Measurements from ENCODE around the gene PFDN2.

The PFDN2 gene

DNA sequence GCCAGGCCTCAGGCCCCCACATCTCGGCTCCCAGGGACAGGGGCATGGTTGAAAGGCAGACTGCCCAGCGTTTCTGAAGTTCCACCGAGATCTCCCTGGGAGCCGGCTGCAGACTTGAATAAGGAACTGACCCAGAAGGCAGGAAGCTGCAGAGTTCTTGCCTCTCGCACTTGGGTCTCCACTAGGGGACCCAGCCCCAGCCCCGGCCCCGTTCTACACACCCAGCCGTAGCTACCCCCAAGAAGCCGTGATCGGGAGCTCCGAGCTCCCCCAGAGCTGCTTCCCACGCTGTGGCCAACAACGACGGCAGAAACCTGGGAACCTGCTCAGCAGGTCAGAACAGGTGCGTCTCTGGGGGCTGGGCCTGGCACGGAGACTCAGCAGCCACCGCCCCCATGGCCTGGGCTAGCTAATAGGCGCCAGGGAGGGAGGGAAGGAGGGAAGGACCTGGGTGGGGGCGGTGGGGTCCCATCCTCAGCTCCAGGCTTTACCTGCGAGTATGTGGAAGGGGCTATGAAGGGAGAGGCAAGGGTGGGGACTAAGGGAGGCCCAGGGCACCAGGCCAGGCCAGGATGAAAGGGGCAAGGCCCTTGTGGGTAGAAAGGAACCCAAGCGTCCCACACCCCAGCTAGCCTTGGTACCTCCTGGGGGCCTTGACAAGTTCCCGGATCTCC lies 28.4 kb downstream of the PFDN2 start, which contains the start of gene NECTIN4:
TSS of gene NECTIN4 (minus strand) at position 308 of the 674 bp plus-strand sequence. CDS start at position 46, 262 bp downstream.
- no peaks in the 10 kb centered on the region for H4K20me1 ChIP-seq (ENCODE audit: insufficient read depth, low read length)
- no peaks in the 10 kb centered on the region for H3K4me1 ChIP-seq (ENCODE audit: insufficient read depth, low read length, severe bottlenecking)
- no peaks in the 10 kb centered on the region; the same call in 1 of the 2 replicates for H3K27me3 ChIP-seq (ENCODE audit: insufficient read depth, low read length)
- H3F3A ChIP-seq (ENCODE audit: insufficient read depth, low read length) = no peaks in the 10 kb centered on the region
- no peaks in the 10 kb centered on the region for H3K9me2 ChIP-seq (ENCODE audit: low read depth, low read length)
- H3K36me3 ChIP-seq (ENCODE audit: insufficient read depth, low read length) = no peaks in the 10 kb centered on the region
- TF ChIP-seq EZH2 (IDR thresholded peaks at IDR 0.05; ENCODE audit: borderline replicate concordance, low read length) = no peak
- TF ChIP-seq, protein P1, sequence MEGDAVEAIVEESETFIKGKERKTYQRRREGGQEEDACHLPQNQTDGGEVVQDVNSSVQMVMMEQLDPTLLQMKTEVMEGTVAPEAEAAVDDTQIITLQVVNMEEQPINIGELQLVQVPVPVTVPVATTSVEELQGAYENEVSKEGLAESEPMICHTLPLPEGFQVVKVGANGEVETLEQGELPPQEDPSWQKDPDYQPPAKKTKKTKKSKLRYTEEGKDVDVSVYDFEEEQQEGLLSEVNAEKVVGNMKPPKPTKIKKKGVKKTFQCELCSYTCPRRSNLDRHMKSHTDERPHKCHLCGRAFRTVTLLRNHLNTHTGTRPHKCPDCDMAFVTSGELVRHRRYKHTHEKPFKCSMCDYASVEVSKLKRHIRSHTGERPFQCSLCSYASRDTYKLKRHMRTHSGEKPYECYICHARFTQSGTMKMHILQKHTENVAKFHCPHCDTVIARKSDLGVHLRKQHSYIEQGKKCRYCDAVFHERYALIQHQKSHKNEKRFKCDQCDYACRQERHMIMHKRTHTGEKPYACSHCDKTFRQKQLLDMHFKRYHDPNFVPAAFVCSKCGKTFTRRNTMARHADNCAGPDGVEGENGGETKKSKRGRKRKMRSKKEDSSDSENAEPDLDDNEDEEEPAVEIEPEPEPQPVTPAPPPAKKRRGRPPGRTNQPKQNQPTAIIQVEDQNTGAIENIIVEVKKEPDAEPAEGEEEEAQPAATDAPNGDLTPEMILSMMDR (IDR thresholded peaks at IDR 0.05; ENCODE audit: low read length) = peak; percentile 15; the same call in 1 of the 2 replicates
- H3K27ac ChIP-seq (ENCODE audit: low read depth, low read length, poor library complexity, severe bottlenecking) = no peak within 1 kb of the TSS
- no peak within 1 kb of the TSS for H3K4me2 ChIP-seq (ENCODE audit: low read length)
- H3K9me3 ChIP-seq (ENCODE audit: low read length) = no peaks in the 10 kb centered on the region
- no peak within 1 kb of the TSS for H3K4me3 ChIP-seq (ENCODE audit: low read depth, low read length, poor library complexity, severe bottlenecking)
- no peak within 1 kb of the TSS for H2AFZ ChIP-seq (ENCODE audit: low read length)
- H3K9ac ChIP-seq (ENCODE audit: low read length) = no peak within 1 kb of the TSS
- no peaks in the 10 kb centered on the region for H3K79me2 ChIP-seq (ENCODE audit: insufficient read depth, low read length)

DNA sequence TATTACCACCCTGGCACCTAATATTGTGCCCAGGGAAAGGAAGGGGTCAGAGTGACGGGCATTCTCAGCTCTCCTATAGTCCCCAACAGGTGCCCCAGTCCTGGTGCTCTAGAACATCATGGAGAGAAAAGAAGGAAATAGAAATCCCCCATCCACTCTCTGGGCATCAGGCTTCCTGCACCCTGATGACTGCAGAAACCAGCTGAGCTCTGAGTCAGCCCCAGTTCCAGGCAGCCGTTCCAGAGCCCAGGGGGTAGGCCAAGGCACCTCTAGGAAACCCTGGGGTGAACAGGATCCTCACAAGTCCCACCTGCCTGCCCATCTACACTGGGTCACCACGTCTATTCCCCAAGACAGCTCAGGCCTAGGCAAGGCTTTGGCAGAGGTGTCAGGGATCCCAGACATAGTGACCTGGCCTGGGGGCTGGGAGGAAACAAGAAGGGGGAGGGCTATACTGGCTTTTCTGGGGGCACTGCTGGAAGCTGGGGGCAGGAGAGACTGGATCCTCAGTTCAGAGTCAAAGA lies 29.2 kb downstream of the PFDN2 start:
- H4K20me1 ChIP-seq (ENCODE audit: insufficient read depth, low read length) = no peaks in the 10 kb centered on the region
- H3K9me3 ChIP-seq (ENCODE audit: low read length) = no peaks in the 10 kb centered on the region
- no peak for TF ChIP-seq EZH2 (IDR thresholded peaks at IDR 0.05; ENCODE audit: borderline replicate concordance, low read length)
- TF ChIP-seq, protein P1 (IDR thresholded peaks at IDR 0.05; ENCODE audit: low read length) = no peak
- no peak overlapping the region for H3K4me3 ChIP-seq (ENCODE audit: low read depth, low read length, poor library complexity, severe bottlenecking)
- H3K27ac ChIP-seq (ENCODE audit: low read depth, low read length, poor library complexity, severe bottlenecking) = no peak overlapping the region
- no peak overlapping the region for H3K4me2 ChIP-seq (ENCODE audit: low read length)
- H3F3A ChIP-seq (ENCODE audit: insufficient read depth, low read length) = no peaks in the 10 kb centered on the region
- no peaks in the 10 kb centered on the region for H3K36me3 ChIP-seq (ENCODE audit: insufficient read depth, low read length)
- no peaks in the 10 kb centered on the region; the same call in 1 of the 2 replicates for H3K27me3 ChIP-seq (ENCODE audit: insufficient read depth, low read length)
- no peaks in the 10 kb centered on the region for H3K4me1 ChIP-seq (ENCODE audit: insufficient read depth, low read length, severe bottlenecking)
- no peaks in the 10 kb centered on the region for H3K9me2 ChIP-seq (ENCODE audit: low read depth, low read length)
- no peaks in the 10 kb centered on the region for H3K79me2 ChIP-seq (ENCODE audit: insufficient read depth, low read length)
- no peak overlapping the region for H3K9ac ChIP-seq (ENCODE audit: low read length)
- no peak overlapping the region for H2AFZ ChIP-seq (ENCODE audit: low read length)

DNA sequence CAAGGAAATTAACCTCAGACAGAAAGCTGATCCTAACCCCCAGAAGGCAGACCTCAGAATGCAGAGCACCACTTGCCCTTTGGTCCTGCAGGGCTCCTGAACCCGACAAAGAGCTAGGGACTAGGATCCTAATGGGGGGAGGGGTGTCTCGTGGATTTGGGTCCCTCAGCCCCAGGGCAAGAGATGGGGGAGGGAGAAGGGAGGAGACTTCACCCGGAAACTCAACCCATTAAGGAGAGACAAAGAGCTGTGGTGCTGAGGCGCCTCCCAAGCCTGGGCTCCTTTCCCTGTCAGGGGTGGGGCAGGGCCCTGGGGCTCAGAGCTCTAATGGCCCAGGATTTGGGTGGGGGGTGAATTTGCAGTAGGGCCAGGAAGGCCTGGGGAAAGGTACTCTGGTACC lies 31.4 kb downstream of the PFDN2 start:
- Histone ChIP-seq H3F3A (ENCODE audit: insufficient read depth, low read length) (no peaks in the 10 kb centered on the region), H3K27me3 (ENCODE audit: insufficient read depth, low read length) (no peaks in the 10 kb centered on the region; the same call in 1 of the 2 replicates), H3K4me2 (ENCODE audit: low read length) (no peak overlapping the region), H3K9ac (ENCODE audit: low read length) (no peak overlapping the region), H3K27ac (ENCODE audit: low read depth, low read length, poor library complexity, severe bottlenecking) (no peak overlapping the region), H3K36me3 (ENCODE audit: insufficient read depth, low read length) (no peaks in the 10 kb centered on the region), H3K9me2 (ENCODE audit: low read depth, low read length) (no peaks in the 10 kb centered on the region), H3K4me3 (ENCODE audit: low read depth, low read length, poor library complexity, severe bottlenecking) (no peak overlapping the region), H3K9me3 (ENCODE audit: low read length) (no peaks in the 10 kb centered on the region), H3K4me1 (ENCODE audit: insufficient read depth, low read length, severe bottlenecking) (no peaks in the 10 kb centered on the region), H3K79me2 (ENCODE audit: insufficient read depth, low read length) (no peaks in the 10 kb centered on the region), H4K20me1 (ENCODE audit: insufficient read depth, low read length) (no peaks in the 10 kb centered on the region), H2AFZ (ENCODE audit: low read length) (no peak overlapping the region)
- TF ChIP-seq EZH2 (IDR thresholded peaks at IDR 0.05; ENCODE audit: borderline replicate concordance, low read length) = no peak
- TF ChIP-seq, protein P1 (IDR thresholded peaks at IDR 0.05; ENCODE audit: low read length) = no peak
